CD8-positive, alpha-beta memory T cell (primary cell): Measurements from ENCODE around the gene RTP3. TPM values are rescaled to one million over a fixed set of nuclear protein-coding genes. Genes with fewer than 3 reads are reported as not detected.

ENCODE experiments used
- CTCF ChIA-PET: fragments of 350-600 bp; sonication (Branson Sonifier 250); formaldehyde crosslinking; loops from one replicate; lab custom pipeline; 2021; ENCODE audit warnings: antibody characterized with exemption; lab: Charles Lee
- POLR2A ChIA-PET: fragments of 350-600 bp; sonication (Branson Sonifier 250); formaldehyde crosslinking; loops from one replicate; lab custom pipeline; 2021; ENCODE audit warnings: antibody characterized with exemption; lab: Charles Lee
- DNase-seq, 5 donors: peaks; one replicate each; pipeline versions ENCODE4 v3.0.0 to v3.0.0-alpha.2; 2020 to 2022; ENCODE audit warnings: mixed read lengths in 1 of 5
- H3K27ac ChIP-seq: one replicate; pipeline ENCODE4 v1.7.0; 2013; ENCODE audit warnings: low read depth, mild to moderate bottlenecking, low read length, moderate library complexity
- H3K27me3 ChIP-seq: 2 replicates; pipeline ENCODE4 v1.7.0; 2013; ENCODE audit warnings: low read length, mild to moderate bottlenecking; ENCODE audit not compliant: insufficient read depth, poor library complexity, severe bottlenecking
- H3K36me3 ChIP-seq: 2 replicates; pipeline ENCODE4 v1.7.0; 2013; ENCODE audit warnings: mild to moderate bottlenecking, low read length, moderate library complexity; ENCODE audit not compliant: insufficient read depth
- H3K4me1 ChIP-seq: 2 replicates; pipeline ENCODE4 v1.7.0; 2013; ENCODE audit warnings: mild to moderate bottlenecking, low read length, moderate library complexity; ENCODE audit not compliant: insufficient read depth
- H3K4me3 ChIP-seq: 2 replicates; pipeline ENCODE4 v1.7.0; 2013; ENCODE audit warnings: mild to moderate bottlenecking, low read length
- H3K9me3 ChIP-seq: 2 replicates; pipeline ENCODE4 v1.7.0; 2013; ENCODE audit warnings: mild to moderate bottlenecking, low read length
- H3K27ac Mint-ChIP-seq, 8 donors: one replicate each; pipeline ENCODE4 v1.8.0; 2020 to 2021; ENCODE audit warnings: mixed read lengths in 8 of 8, mild to moderate bottlenecking in 6 of 8, inconsistent platforms in 3 of 8, moderate library complexity in 3 of 8
- H3K27me3 Mint-ChIP-seq, 2 donors: one replicate each; pipeline ENCODE4 v1.8.0; 2020 to 2021; ENCODE audit warnings: mixed read lengths in 2 of 2, mild to moderate bottlenecking in 1 of 2, moderate library complexity in 1 of 2
- H3K36me3 Mint-ChIP-seq, 3 donors: one replicate each; pipeline ENCODE4 v1.8.0; 2020 to 2021; ENCODE audit warnings: mixed read lengths in 3 of 3, inconsistent platforms in 1 of 3, mild to moderate bottlenecking in 1 of 3
- H3K4me1 Mint-ChIP-seq, 3 donors: one replicate each; pipeline ENCODE4 v1.8.0; 2020 to 2021; ENCODE audit warnings: mixed read lengths in 3 of 3, inconsistent platforms in 1 of 3, mild to moderate bottlenecking in 1 of 3
- H3K4me3 Mint-ChIP-seq, 7 donors: one replicate each; pipeline ENCODE4 v1.8.0; 2020 to 2021; ENCODE audit warnings: mixed read lengths in 7 of 7, mild to moderate bottlenecking in 6 of 7, moderate library complexity in 4 of 7, inconsistent platforms in 2 of 7
- H3K9me3 Mint-ChIP-seq, 5 donors: one replicate each; pipeline ENCODE4 v1.8.0; 2020 to 2022; ENCODE audit warnings: mixed read lengths in 5 of 5, mild to moderate bottlenecking in 3 of 5, moderate library complexity in 2 of 5, inconsistent platforms in 1 of 5
- polyA plus RNA-seq: library from polyadenylated mRNA; unstranded; fragments of 300-500 nt; fragmentation: Illumina TruSeq; gene quantifications from one replicate; pipeline ENCODE4 v1.2.3, GENCODE V29; 2021
- total RNA-seq, 2 experiments: library from RNA; stranded (reverse); gene quantifications; one replicate each; pipeline ENCODE4 v1.2.3, GENCODE V29; 2021

RTP3 gene
- total and polyA plus RNA-seq, 3 experiments from 2014 or later: not detected

DNA sequence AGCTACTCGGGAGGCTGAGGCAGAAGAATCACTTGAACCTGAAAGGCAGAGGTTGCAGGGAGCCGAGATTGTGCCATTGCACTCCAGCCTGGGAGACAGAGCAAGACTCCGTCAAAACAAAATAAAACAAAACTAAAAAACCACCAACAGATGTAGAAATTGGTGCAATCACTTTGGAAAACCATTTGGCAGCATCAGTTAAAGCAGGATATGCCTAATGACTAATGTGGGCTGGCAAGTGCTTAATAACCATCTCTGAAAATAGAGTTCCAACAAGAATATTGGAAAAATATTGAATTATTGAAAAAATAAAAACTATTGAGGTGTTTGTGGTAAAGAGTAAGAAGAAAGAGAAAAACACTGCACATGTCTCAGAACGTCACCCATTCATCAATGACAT is 16.1 kb upstream of the RTP3 start:
- H3K36me3 ChIP-seq: no peaks in the 10 kb centered on the region
- Mint-ChIP-seq H3K27me3 (peaks cover 6 to 37% of the 10 kb centered on the region in 2 donors), H3K4me1 (no peaks in the 10 kb centered on the region), H3K9me3 (no peaks in the 10 kb centered on the region), H3K36me3 (no peaks in the 10 kb centered on the region), H3K27ac (no peak overlapping the region), H3K4me3 (no peak overlapping the region)
- ChIA-PET POLR2A (no interaction called here), CTCF (no interaction called here)
- H3K27me3 ChIP-seq: no peaks in the 10 kb centered on the region
- no peaks in the 10 kb centered on the region for H3K9me3 ChIP-seq
- DNase-seq: no peak
- no peak overlapping the region for H3K27ac ChIP-seq
- H3K4me1 ChIP-seq: no peaks in the 10 kb centered on the region
- no peak overlapping the region for H3K4me3 ChIP-seq

DNA sequence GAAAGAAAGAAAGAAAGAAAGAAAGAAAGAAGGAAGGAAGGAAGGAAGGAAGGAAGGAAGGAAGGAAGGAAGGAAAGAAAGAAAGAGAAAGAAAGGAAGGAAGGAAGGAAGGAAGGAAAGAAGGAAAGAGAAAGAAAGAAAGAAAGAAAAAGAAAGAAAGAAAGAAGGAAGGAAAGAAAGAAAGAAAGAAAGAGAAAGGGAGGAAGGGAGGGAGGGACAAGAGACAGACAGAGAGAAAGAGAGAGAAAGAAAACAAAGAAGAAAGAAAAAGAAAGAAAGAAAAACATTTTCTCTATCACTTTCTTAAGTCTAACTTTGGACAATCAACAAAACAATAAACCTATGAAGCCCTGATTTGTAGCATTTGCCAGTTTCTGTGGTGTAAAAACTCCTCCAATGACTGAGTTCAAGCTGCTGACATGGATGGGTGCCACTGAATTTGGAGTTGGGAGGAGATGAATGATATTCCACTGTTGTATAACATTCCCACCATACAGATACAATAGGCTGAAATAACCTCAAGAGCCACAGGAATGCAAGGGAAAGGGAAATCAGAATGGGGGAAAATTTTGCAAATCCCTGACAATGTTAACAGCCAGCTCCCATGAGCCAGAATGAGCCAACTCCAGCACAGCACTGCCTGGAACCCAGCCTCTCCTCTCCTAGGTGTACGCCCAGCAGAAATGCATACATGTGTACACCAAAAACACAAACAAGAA is 15.0 kb upstream of the RTP3 start:
- ChIA-PET CTCF (interaction anchor here (1.4 to 10.7 kb wide), 2 partner anchors 77 to 147 kb away, joined by 5 to 214 read pairs; no protein-coding TSS in a partner anchor), POLR2A (no interaction called here)
- Mint-ChIP-seq H3K4me1 (no peaks in the 10 kb centered on the region), H3K27me3 (peaks cover 5 to 29% of the 10 kb centered on the region in 2 donors), H3K27ac (peak overlapping the region in 1 of 8 donors; percentile 63), H3K36me3 (no peaks in the 10 kb centered on the region), H3K9me3 (no peaks in the 10 kb centered on the region), H3K4me3 (no peak overlapping the region)
- no peaks in the 10 kb centered on the region for H3K27me3 ChIP-seq
- H3K4me3 ChIP-seq: no peak overlapping the region
- H3K36me3 ChIP-seq: no peaks in the 10 kb centered on the region
- H3K9me3 ChIP-seq: no peaks in the 10 kb centered on the region
- H3K27ac ChIP-seq: no peak overlapping the region
- no peak for DNase-seq
- H3K4me1 ChIP-seq: no peaks in the 10 kb centered on the region

- no peaks in the 10 kb centered on the region for H3K36me3 ChIP-seq
- H3K27me3 Mint-ChIP-seq: peaks cover 7 to 22% of the 10 kb centered on the region in 2 donors
- no peak overlapping the region for H3K27ac ChIP-seq
- no peak overlapping the region for H3K27ac Mint-ChIP-seq
- H3K4me3 Mint-ChIP-seq: no peak overlapping the region
- POLR2A ChIA-PET: no interaction called here
- H3K27me3 ChIP-seq: no peaks in the 10 kb centered on the region
- no peaks in the 10 kb centered on the region for H3K9me3 ChIP-seq
- no peaks in the 10 kb centered on the region for H3K9me3 Mint-ChIP-seq
- no peak overlapping the region for H3K4me3 ChIP-seq
- H3K36me3 Mint-ChIP-seq: no peaks in the 10 kb centered on the region
- CTCF ChIA-PET: interaction anchor here (10.7 kb wide), 1 partner anchor 76 kb away, joined by 214 read pairs; no protein-coding TSS in a partner anchor
- peaks cover 1% of the 10 kb centered on the region for H3K4me1 ChIP-seq
- DNase-seq: no peak
- H3K4me1 Mint-ChIP-seq: peaks cover 4 to 5% (median 5%) of the 10 kb centered on the region in 3 donors
Observed at GRCh38 chr3:46483825-46484224, 14.0 kb upstream of the RTP3 start.

GRCh38 chr3:46484388-46484787 is 13.4 kb upstream of the RTP3 start:
- Histone ChIP-seq H3K4me3 (no peak overlapping the region), H3K9me3 (no peaks in the 10 kb centered on the region), H3K36me3 (no peaks in the 10 kb centered on the region), H3K27me3 (no peaks in the 10 kb centered on the region), H3K4me1 (peaks cover 7% of the 10 kb centered on the region), H3K27ac (no peak overlapping the region)
- H3K36me3 Mint-ChIP-seq: no peaks in the 10 kb centered on the region
- no peak for DNase-seq
- CTCF ChIA-PET: interaction anchor here (0.6 to 10.7 kb wide), 3 partner anchors 67 to 146 kb away, joined by 3 to 214 read pairs (median 10); no protein-coding TSS in a partner anchor
- peaks cover 9 to 10% (median 10%) of the 10 kb centered on the region in 3 donors for H3K4me1 Mint-ChIP-seq
- no peak overlapping the region for H3K27ac Mint-ChIP-seq
- H3K9me3 Mint-ChIP-seq: no peaks in the 10 kb centered on the region
- H3K4me3 Mint-ChIP-seq: no peak overlapping the region
- peaks cover 4 to 18% of the 10 kb centered on the region in 2 donors for H3K27me3 Mint-ChIP-seq
- POLR2A ChIA-PET: no interaction called here

- Mint-ChIP-seq H3K4me1 (peaks cover 12 to 18% (median 16%) of the 10 kb centered on the region in 3 donors), H3K27ac (no peak overlapping the region)
Observed at GRCh38 chr3:46484911-46485778, 12.6 kb upstream of the RTP3 start.

GRCh38 chr3:46485779-46486175 is 12.0 kb upstream of the RTP3 start:
- no peaks in the 10 kb centered on the region for H3K36me3 Mint-ChIP-seq
- Histone ChIP-seq H3K4me3 (no peak overlapping the region), H3K9me3 (no peaks in the 10 kb centered on the region), H3K27ac (no peak overlapping the region), H3K4me1 (peaks cover 12% of the 10 kb centered on the region), H3K27me3 (no peaks in the 10 kb centered on the region), H3K36me3 (no peaks in the 10 kb centered on the region)
- H3K4me1 Mint-ChIP-seq: peaks cover 14 to 24% (median 22%) of the 10 kb centered on the region in 3 donors
- H3K9me3 Mint-ChIP-seq: no peaks in the 10 kb centered on the region
- peaks cover 2 to 7% of the 10 kb centered on the region in 2 donors for H3K27me3 Mint-ChIP-seq
- ChIA-PET CTCF (interaction anchor here (1.4 to 10.7 kb wide), 3 partner anchors 10 to 144 kb away, joined by 3 to 214 read pairs (median 10); no protein-coding TSS in a partner anchor), POLR2A (no interaction called here)
- H3K27ac Mint-ChIP-seq: no peak overlapping the region
- no peak overlapping the region for H3K4me3 Mint-ChIP-seq
- DNase-seq: no peak

More at GRCh38 chr3:46484911-46485778, 12.6 kb upstream of the RTP3 start:
- no peaks in the 10 kb centered on the region for H3K9me3 Mint-ChIP-seq
- H3K27me3 Mint-ChIP-seq: peaks cover 4 to 13% of the 10 kb centered on the region in 2 donors
- H3K27me3 ChIP-seq: no peaks in the 10 kb centered on the region
- H3K36me3 Mint-ChIP-seq: no peaks in the 10 kb centered on the region
- H3K27ac ChIP-seq: no peak overlapping the region
- no peak for DNase-seq
- POLR2A ChIA-PET: no interaction called here
- H3K9me3 ChIP-seq: no peaks in the 10 kb centered on the region
- CTCF ChIA-PET: interaction anchor here (0.6 to 10.7 kb wide), 3 partner anchors 66 to 145 kb away, joined by 3 to 214 read pairs (median 10); no protein-coding TSS in a partner anchor
- no peaks in the 10 kb centered on the region for H3K36me3 ChIP-seq
- no peak overlapping the region for H3K4me3 Mint-ChIP-seq
- H3K4me1 ChIP-seq: peaks cover 12% of the 10 kb centered on the region
- no peak overlapping the region for H3K4me3 ChIP-seq

DNA sequence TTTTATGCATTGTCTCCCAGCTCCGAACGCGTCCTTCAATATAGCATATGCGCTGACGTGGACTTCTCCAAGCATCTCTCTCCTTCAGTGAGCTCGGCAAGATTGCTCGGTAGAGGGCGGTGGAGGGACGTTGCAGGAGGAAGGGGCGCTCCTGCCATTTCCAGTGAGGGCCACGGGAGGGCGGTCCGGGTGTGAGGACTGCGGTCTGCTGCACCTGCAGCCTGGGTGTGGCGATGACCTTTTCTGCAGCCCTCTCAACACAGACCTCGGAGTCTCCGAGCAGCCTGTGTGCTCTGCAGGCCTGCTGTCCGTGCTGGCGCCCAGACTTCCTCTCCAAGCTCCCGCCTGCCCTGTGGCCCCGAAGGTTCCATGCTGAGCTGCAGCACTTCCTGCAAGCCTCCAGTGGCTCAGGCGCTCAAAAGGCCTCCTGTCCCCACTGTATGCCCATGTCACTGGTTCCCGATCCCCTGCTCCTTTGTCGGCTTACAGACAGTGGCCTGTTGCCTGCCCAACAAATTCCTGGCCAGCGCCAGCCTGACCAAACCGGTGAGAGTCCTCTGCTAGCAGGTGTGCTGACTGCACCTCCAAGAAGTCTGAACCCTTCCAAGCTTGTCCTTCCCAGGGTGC is 8.9 kb upstream of the RTP3 start:
- Mint-ChIP-seq H3K36me3 (no peaks in the 10 kb centered on the region), H3K9me3 (no peaks in the 10 kb centered on the region), H3K27me3 (peaks cover 0 to 2% of the 10 kb centered on the region in 2 donors), H3K4me3 (peak overlapping the region in 6 of 7 donors; percentile 62 to 81 (median 69)), H3K27ac (peak overlapping the region in 3 of 8 donors; percentile 40 to 73 (median 61)), H3K4me1 (peaks cover 16 to 33% (median 23%) of the 10 kb centered on the region in 3 donors)
- H3K4me1 ChIP-seq: peaks cover 12% of the 10 kb centered on the region
- no peaks in the 10 kb centered on the region for H3K36me3 ChIP-seq
- H3K9me3 ChIP-seq: no peaks in the 10 kb centered on the region
- DNase-seq: peak; percentile 81 to 94 (median 85)
- CTCF ChIA-PET: interaction anchor here (0.6 to 10.7 kb wide), 47 partner anchors 8 to 861 kb away, joined by 3 to 214 read pairs (median 5); partner anchors contain the start of genes CCR5, LRRC2 and RTP3
- H3K4me3 ChIP-seq: peak overlapping the region; percentile 23
- H3K27me3 ChIP-seq: no peaks in the 10 kb centered on the region
- H3K27ac ChIP-seq: no peak overlapping the region
- POLR2A ChIA-PET: interaction anchor here (0.6 to 2.3 kb wide), 6 partner anchors 10 to 141 kb away, joined by 3 to 16 read pairs (median 4); no protein-coding TSS in a partner anchor
